Measurements from ENCODE around the gene HTR3C. TPM values are rescaled to one million over a fixed set of nuclear protein-coding genes. Genes with fewer than 3 reads are reported as not detected.

HTR3C gene
- total RNA-seq, 1 donor from 2014 or later: 0.44 TPM

DNA sequence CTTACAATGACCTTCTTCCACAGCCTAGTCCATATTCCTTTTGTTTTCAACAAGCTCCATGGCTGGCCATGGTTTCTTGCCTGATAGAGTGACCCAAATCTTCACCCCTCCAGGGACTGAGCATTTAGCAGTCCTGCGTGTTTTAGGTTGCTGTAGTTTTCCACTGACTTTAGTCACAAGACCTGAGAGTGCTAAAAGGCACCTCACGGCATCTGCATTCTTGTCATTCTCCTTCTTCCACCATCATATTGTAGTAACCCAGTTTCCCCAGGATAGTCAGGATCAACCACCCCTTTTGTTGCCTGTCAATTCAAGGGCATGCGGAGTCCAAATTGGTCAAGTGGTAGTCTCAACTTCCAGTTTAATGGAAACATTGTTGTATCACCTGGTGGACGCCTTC lies 20.8 kb downstream of the HTR3C start:
- intact Hi-C loops (cut with DNase I): no loop called here
- Histone ChIP-seq H3K36me3 (no peaks in the 10 kb centered on the region), H3K27me3 (ENCODE audit: low read depth) (no peaks in the 10 kb centered on the region), H3K4me3 (no peak overlapping the region), H3K4me1 (no peaks in the 10 kb centered on the region), H3K27ac (no peak overlapping the region), H3K9me3 (no peaks in the 10 kb centered on the region)
- DNase-seq: no peak
- no peak for ATAC-seq
- TF ChIP-seq, protein P1, sequence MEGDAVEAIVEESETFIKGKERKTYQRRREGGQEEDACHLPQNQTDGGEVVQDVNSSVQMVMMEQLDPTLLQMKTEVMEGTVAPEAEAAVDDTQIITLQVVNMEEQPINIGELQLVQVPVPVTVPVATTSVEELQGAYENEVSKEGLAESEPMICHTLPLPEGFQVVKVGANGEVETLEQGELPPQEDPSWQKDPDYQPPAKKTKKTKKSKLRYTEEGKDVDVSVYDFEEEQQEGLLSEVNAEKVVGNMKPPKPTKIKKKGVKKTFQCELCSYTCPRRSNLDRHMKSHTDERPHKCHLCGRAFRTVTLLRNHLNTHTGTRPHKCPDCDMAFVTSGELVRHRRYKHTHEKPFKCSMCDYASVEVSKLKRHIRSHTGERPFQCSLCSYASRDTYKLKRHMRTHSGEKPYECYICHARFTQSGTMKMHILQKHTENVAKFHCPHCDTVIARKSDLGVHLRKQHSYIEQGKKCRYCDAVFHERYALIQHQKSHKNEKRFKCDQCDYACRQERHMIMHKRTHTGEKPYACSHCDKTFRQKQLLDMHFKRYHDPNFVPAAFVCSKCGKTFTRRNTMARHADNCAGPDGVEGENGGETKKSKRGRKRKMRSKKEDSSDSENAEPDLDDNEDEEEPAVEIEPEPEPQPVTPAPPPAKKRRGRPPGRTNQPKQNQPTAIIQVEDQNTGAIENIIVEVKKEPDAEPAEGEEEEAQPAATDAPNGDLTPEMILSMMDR (IDR thresholded peaks at IDR 0.05): no peak

DNA sequence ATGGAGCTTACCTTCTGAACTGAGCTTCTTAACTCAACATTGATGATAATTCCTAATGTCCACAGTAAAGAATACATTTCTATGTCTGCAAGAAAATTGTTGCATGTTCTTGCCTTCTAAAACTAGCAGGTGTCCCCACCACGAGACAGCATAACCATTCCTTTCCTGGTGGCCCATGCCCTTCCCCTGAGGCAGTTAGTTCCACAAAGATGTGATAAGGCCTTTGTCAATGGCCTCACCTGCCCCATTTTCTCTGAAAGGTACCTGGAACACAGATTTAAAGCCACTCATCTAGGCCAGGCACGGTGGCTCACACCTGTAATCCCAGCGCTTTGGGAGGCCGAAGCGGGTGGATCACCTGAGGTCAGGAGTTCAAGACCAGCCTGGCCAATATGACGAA lies 23.1 kb downstream of the HTR3C start:
- DNase-seq (no peak), ATAC-seq (no peak)
- Histone ChIP-seq H3K27me3 (ENCODE audit: low read depth) (no peaks in the 10 kb centered on the region), H3K9me3 (no peaks in the 10 kb centered on the region), H3K27ac (no peak overlapping the region), H3K4me1 (no peaks in the 10 kb centered on the region), H3K36me3 (no peaks in the 10 kb centered on the region), H3K4me3 (no peak overlapping the region)
- intact Hi-C loops (cut with DNase I): no loop called here
- TF ChIP-seq, protein P1 (IDR thresholded peaks at IDR 0.05): no peak

DNA sequence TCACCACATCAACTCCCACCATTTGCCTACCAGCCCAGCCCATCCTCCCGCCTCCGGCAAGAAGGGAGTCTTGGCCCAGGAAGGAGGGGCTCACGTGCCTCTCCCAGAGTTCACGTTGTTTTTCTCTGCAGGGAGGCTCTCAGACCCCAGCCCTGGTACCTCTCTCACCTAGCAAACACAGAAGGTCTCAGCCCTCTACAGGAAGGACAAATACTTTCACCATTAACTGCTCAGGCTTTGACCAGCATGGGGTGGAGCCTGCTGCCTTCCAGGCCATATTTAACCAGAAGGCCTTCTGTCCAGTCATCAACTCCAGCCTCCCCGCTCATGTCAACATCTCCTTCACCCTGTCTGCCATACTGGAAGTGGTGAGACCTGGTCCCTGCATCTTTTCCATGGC lies 25.0 kb downstream of the HTR3C start:
- Histone ChIP-seq H3K36me3 (no peaks in the 10 kb centered on the region), H3K9me3 (no peaks in the 10 kb centered on the region), H3K4me1 (no peaks in the 10 kb centered on the region), H3K27ac (no peak overlapping the region), H3K4me3 (no peak overlapping the region), H3K27me3 (ENCODE audit: low read depth) (no peaks in the 10 kb centered on the region)
- no peak for DNase-seq
- TF ChIP-seq, protein P1 (IDR thresholded peaks at IDR 0.05): no peak
- no peak for ATAC-seq
- intact Hi-C loops (cut with DNase I): no loop called here

DNA sequence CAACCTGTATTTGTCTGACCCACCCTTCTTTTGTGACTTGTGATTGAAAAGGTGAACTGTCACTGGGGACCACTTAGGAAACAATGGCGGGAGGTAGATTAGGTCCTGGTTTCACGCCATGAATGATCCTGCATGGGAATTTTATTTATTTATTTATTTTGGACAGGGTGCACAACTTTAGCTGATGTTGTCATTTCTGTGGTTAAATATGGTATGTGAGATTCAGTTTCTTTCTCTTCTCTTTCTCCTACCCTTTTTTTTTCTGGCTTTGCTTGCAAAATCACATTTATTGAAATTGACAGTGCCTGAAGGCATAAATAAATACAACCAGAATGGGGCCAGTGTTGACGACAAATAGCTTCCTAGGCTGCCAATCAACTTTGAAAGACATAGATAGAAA lies 26.0 kb downstream of the HTR3C start:
- no peak overlapping the region for H3K4me3 ChIP-seq
- no peaks in the 10 kb centered on the region for H3K4me1 ChIP-seq
- H3K36me3 ChIP-seq: no peaks in the 10 kb centered on the region
- no peaks in the 10 kb centered on the region for H3K27me3 ChIP-seq (ENCODE audit: low read depth)
- no peak overlapping the region for H3K27ac ChIP-seq
- ATAC-seq: no peak
- DNase-seq: no peak
- intact Hi-C loops (cut with DNase I): no loop called here
- TF ChIP-seq, protein P1 (IDR thresholded peaks at IDR 0.05): no peak
- H3K9me3 ChIP-seq: no peaks in the 10 kb centered on the region

DNA sequence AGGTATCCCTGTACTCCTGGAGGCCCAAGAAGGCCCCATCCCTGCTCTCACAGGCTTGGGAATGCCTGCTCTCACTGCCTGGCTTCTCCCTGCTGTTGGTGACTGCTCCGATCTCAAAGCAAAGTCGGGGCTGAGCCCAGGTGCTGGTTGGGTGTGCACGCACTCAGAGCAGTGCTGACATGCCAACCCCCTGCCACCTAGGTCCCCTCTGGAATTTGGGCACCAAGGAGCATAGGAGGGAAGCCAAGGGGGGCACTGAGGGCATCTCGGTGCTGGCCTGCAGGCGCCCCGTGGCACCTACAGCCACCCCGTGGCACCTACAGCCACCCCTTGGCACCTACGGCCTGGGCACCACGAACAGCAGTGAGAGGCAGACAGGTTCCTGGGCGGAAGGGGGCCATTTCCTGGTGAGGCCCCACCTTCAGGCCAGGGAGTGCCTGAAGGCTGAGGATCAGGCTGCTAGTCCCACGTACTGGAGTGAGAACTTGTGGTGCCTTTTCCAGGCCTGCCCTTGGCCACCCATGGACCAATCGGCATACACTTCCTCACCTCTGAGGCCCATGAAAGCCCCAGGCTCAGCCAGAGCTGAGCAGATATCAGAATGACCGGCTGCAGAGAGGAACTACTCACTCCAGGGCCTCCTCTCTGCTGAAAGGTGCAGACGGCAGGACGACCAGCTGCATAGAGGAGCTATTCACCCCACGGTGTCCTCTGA lies 28.4 kb downstream of the HTR3C start:
- intact Hi-C loops (cut with DNase I): no loop called here
- Histone ChIP-seq H3K27ac (no peak overlapping the region), H3K36me3 (no peaks in the 10 kb centered on the region), H3K27me3 (ENCODE audit: low read depth) (no peaks in the 10 kb centered on the region), H3K9me3 (no peaks in the 10 kb centered on the region), H3K4me3 (no peak overlapping the region), H3K4me1 (no peaks in the 10 kb centered on the region)
- no peak for ATAC-seq
- TF ChIP-seq, protein P1 (IDR thresholded peaks at IDR 0.05): no peak
- no peak for DNase-seq
